MCF 10A (cell line): ENCODE measurements around the gene EDN1. TPM values are rescaled to one million over a fixed set of nuclear protein-coding genes. Genes with fewer than 3 reads are reported as not detected.

Experiments
- BruUV-seq: library from RNA; stranded (reverse); fragments of 400-500 nt; replicated peaks from 2 replicates; lab custom pipeline; 2021; lab: Mats Ljungman, UMichigan
- CTCF ChIA-PET: fragments of 300-600 bp; sonication (Branson Sonifier 250); formaldehyde crosslinking; extraction: SDS; loops from one replicate; lab custom pipeline; 2021; ENCODE audit warnings: antibody characterized with exemption, inconsistent platforms; lab: Yijun Ruan, JAX
- POLR2A ChIA-PET: fragments of 300-600, 350-650 bp; sonication (Branson Sonifier 250); formaldehyde crosslinking; extraction: SDS; loops from one replicate; lab custom pipeline; 2020; ENCODE audit warnings: antibody characterized with exemption, inconsistent platforms; lab: Yijun Ruan, JAX
- DNase-seq: peaks from one replicate; pipeline ENCODE4 v3.0.0-alpha.2; 2018; ENCODE audit not compliant: unreplicated experiment
- H3K27ac Mint-ChIP-seq: one replicate; pipeline ENCODE4 v1.8.0; 2022; ENCODE audit warnings: mild to moderate bottlenecking, low read depth, mixed read lengths; ENCODE audit not compliant: unreplicated experiment
- H3K27me3 Mint-ChIP-seq: one replicate; pipeline ENCODE4 v1.8.0; 2022; ENCODE audit warnings: mixed read lengths; ENCODE audit not compliant: insufficient read depth, unreplicated experiment
- H3K36me3 Mint-ChIP-seq: one replicate; pipeline ENCODE4 v1.8.0; 2022; ENCODE audit warnings: mild to moderate bottlenecking, moderate library complexity, mixed read lengths; ENCODE audit not compliant: insufficient read depth, unreplicated experiment
- H3K4me1 Mint-ChIP-seq: one replicate; pipeline ENCODE4 v1.8.0; 2022; ENCODE audit warnings: mixed read lengths; ENCODE audit not compliant: insufficient read depth, unreplicated experiment
- H3K4me3 Mint-ChIP-seq: one replicate; pipeline ENCODE4 v1.8.0; 2022; ENCODE audit warnings: mild to moderate bottlenecking, moderate library complexity, mixed read lengths; ENCODE audit not compliant: unreplicated experiment
- H3K9me3 Mint-ChIP-seq: one replicate; pipeline ENCODE4 v1.8.0; 2022; ENCODE audit warnings: mixed read lengths; ENCODE audit not compliant: unreplicated experiment
- intact Hi-C: fragments of 100-400 bp; cut with micrococcal nuclease; formaldehyde crosslinking; loops from 2 replicates; pipeline ENCODE4 v1.14.1; 2022
- total RNA-seq: library from RNA; stranded (reverse); gene quantifications from 2 replicates; pipeline ENCODE4 v1.2.3, GENCODE V29; 2022
- TF ChIP-seq, protein P1 (sequence below): fragments of 200-600 bp; IDR thresholded peaks from one replicate; pipeline ENCODE4 v1.8.0; 2022; ENCODE audit warnings: antibody characterized with exemption, mild to moderate bottlenecking; ENCODE audit not compliant: unreplicated experiment

The EDN1 gene
- total RNA-seq, 1 experiment from 2014 or later: 2.7 TPM

DNA sequence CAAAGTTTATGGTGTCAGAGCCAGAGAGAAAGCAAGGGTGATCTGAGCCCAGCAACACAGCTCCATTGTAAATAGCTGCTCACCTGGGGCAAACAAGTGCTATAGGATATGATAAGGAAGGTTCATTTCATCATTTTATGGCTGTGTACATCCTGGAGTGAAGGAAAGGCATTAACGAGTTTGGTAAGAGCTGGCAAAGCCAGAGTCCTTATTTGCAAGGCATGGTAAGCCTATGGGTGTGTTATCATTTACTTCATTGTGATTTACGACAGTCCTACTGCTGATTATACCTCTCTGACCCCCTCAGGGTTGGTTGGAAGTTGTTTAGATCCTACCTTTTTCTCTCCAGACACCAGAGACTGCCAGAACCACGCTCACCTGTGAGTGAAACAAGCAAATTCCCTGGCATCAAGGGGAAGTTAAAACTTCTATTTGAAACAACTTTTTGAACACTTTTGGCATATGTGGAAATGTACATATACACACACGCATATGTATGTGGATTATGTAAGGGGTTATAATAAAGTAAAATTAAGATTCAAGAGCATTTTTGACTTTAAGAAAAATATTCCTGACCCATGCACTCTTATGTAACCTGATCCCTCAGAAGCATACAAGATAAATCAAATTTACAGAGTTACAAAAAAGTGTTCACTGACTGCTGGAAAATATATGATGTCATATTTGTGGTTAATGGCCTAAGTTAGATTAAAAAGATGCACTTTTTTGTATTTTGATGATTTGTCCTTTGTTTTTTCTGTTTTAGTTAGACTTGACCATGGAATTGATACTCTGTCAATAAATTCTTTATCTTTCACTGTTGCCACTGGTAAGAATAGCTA, 40.4 kb upstream of the EDN1 start:
- TF ChIP-seq, protein P1, sequence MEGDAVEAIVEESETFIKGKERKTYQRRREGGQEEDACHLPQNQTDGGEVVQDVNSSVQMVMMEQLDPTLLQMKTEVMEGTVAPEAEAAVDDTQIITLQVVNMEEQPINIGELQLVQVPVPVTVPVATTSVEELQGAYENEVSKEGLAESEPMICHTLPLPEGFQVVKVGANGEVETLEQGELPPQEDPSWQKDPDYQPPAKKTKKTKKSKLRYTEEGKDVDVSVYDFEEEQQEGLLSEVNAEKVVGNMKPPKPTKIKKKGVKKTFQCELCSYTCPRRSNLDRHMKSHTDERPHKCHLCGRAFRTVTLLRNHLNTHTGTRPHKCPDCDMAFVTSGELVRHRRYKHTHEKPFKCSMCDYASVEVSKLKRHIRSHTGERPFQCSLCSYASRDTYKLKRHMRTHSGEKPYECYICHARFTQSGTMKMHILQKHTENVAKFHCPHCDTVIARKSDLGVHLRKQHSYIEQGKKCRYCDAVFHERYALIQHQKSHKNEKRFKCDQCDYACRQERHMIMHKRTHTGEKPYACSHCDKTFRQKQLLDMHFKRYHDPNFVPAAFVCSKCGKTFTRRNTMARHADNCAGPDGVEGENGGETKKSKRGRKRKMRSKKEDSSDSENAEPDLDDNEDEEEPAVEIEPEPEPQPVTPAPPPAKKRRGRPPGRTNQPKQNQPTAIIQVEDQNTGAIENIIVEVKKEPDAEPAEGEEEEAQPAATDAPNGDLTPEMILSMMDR: no peak
- ChIA-PET CTCF (interaction anchor here (0.5 to 2.0 kb wide), 2 partner anchors 40 to 666 kb away, joined by 5 to 6 read pairs; partner anchors contain the start of gene EDN1), POLR2A (interaction anchor here (0.7 to 1.0 kb wide), 3 partner anchors 10 to 38 kb away, joined by 3 to 4 read pairs (median 3); no protein-coding TSS in a partner anchor)
- no peaks in the 10 kb centered on the region for H3K27me3 Mint-ChIP-seq
- intact Hi-C loops: no loop called here
- no peak overlapping the region for H3K4me3 Mint-ChIP-seq
- H3K36me3 Mint-ChIP-seq: no peaks in the 10 kb centered on the region
- peaks cover 5% of the 10 kb centered on the region for H3K4me1 Mint-ChIP-seq
- BruUV-seq: no TSS peak
- H3K27ac Mint-ChIP-seq: no peak overlapping the region
- no peak for DNase-seq
- H3K9me3 Mint-ChIP-seq: no peaks in the 10 kb centered on the region

DNA sequence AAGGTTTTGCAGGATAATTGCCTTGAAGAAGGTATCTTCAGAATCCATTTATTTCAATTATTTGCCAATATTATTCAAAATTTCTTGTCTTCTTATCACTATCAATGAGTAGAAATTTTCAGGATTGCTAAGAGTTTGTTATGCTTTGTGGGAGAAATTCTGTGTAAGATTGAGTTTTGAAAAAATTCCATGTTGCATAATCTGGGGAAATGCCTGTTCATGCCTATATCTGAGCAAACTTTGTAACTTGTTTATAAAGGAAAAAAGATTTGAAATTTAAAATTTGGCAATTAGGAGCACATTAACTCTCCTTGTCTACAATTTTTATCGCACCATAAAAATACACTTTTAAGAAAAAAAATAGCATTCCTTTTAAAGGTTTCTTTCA, 39.8 kb upstream of the EDN1 start:
- H3K27me3 Mint-ChIP-seq: no peaks in the 10 kb centered on the region
- CTCF ChIA-PET: no interaction called here
- H3K4me3 Mint-ChIP-seq: no peak overlapping the region
- POLR2A ChIA-PET: interaction anchor here (0.7 to 1.0 kb wide), 2 partner anchors 10 to 30 kb away, joined by 3 to 4 read pairs; no protein-coding TSS in a partner anchor
- DNase-seq: no peak
- H3K9me3 Mint-ChIP-seq: no peaks in the 10 kb centered on the region
- intact Hi-C loops: no loop called here
- peaks cover 5% of the 10 kb centered on the region for H3K4me1 Mint-ChIP-seq
- H3K36me3 Mint-ChIP-seq: no peaks in the 10 kb centered on the region
- TF ChIP-seq, protein P1: no peak
- BruUV-seq: no TSS peak
- no peak overlapping the region for H3K27ac Mint-ChIP-seq

DNA sequence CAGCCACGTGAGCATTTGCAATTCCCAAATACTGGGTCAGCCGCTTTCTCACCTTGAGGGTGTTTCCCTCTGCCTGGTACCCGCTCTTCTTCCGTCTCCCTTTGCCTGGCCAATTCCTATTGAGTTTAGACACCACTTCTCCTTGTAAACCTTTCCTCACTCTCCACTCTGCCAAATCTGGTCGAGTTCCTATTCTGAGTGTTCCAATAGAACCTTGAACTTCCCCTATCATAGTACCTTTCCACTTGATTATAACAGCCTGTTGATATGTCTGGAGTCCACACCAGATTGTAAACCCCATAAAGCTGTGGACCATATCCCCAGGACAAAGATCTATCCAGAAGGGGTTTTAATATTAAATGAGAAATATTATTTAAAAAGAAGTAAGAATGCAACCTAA, 36.0 kb upstream of the EDN1 start:
- H3K27me3 Mint-ChIP-seq: no peaks in the 10 kb centered on the region

DNA sequence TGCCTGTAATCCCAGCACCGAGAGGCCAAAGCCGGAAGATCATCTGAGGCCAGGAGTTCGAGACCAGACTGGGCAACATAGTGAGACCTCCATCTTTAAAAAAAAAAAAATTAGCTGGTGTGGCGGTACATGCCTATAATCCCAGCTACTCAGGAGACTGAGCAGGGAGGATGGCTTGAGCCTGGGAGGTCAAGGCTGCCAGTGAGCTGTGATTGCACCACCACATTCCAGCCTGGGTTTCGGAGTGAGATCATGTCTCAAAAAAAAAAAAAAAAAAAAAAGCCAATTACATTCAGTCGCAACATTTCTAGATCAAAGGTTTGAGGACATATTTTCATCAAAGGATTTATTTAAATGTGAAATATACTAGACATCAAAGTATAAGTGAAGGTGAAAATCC, 32.0 kb upstream of the EDN1 start:
- TF ChIP-seq, protein P1: no peak
- no peak for DNase-seq
- Mint-ChIP-seq H3K4me3 (no peak overlapping the region), H3K36me3 (no peaks in the 10 kb centered on the region), H3K9me3 (no peaks in the 10 kb centered on the region), H3K27ac (no peak overlapping the region), H3K27me3 (no peaks in the 10 kb centered on the region), H3K4me1 (peaks cover 9% of the 10 kb centered on the region)
- CTCF ChIA-PET: no interaction called here
- POLR2A ChIA-PET: interaction anchor here (0.6 kb wide), 1 partner anchor 29 kb away, joined by 3 read pairs; no protein-coding TSS in a partner anchor
- intact Hi-C loops: no loop called here
- no TSS peak for BruUV-seq

More for the DNA sequence above, 36.0 kb upstream of the EDN1 start:
- CTCF ChIA-PET: interaction anchor here (0.7 kb wide), 1 partner anchor 14 kb away, joined by 3 read pairs; no protein-coding TSS in a partner anchor
- Mint-ChIP-seq H3K9me3 (no peaks in the 10 kb centered on the region), H3K4me3 (no peak overlapping the region), H3K27ac (no peak overlapping the region), H3K4me1 (no peaks in the 10 kb centered on the region), H3K36me3 (no peaks in the 10 kb centered on the region)
- TF ChIP-seq, protein P1: no peak
- intact Hi-C loops: no loop called here
- POLR2A ChIA-PET: no interaction called here
- no TSS peak for BruUV-seq
- no peak for DNase-seq
